Left ventricle myocardium inferior (tissue), 1 donor: ENCODE results near the gene LRRC63. TPM values are rescaled to one million over a fixed set of nuclear protein-coding genes. Genes with fewer than 3 reads are reported as not detected.
"Not testable (repeated sequence)": the region's sequence is repeated elsewhere in the genome, so short reads cannot be mapped to it uniquely, and the experiment has no call there.

Experiments
- DNase-seq: peaks from one replicate; pipeline ENCODE4 v3.0.0-alpha.2; 2020
- H3K27ac ChIP-seq: fragments of 200-600 bp; replicated peaks from 2 replicates; pipeline ENCODE4 v1.8.0; 2021
- H3K27me3 ChIP-seq: fragments of 200-600 bp; 2 replicates; pipeline ENCODE4 v1.8.0; 2021; ENCODE audit warnings: low read depth
- H3K36me3 ChIP-seq: fragments of 200-600 bp; 2 replicates; pipeline ENCODE4 v1.8.0; 2021
- H3K4me1 ChIP-seq: fragments of 200-600 bp; 2 replicates; pipeline ENCODE4 v1.8.0; 2021
- H3K4me3 ChIP-seq: fragments of 200-600 bp; 2 replicates; pipeline ENCODE4 v1.8.0; 2021; ENCODE audit warnings: mild to moderate bottlenecking, moderate library complexity
- H3K9me3 ChIP-seq: fragments of 200-600 bp; replicated peaks from 2 replicates; pipeline ENCODE4 v1.8.0; 2021
- CTCF ChIP-seq: fragments of 200-600 bp; IDR thresholded peaks from 2 replicates; pipeline ENCODE4 v1.8.0; 2021; ENCODE audit warnings: antibody characterized with exemption, mild to moderate bottlenecking, borderline replicate concordance
- intact Hi-C: fragments of 100-400 bp; cut with micrococcal nuclease; formaldehyde crosslinking; loops from one replicate; pipeline ENCODE4 v1.11.0; 2022
- total RNA-seq: library from RNA; stranded (reverse); fragmentation: NEBNext Ultra II Directional; extraction: Animal tissue kit (Norgen Biotek cat#: 25700); gene quantifications from one replicate; pipeline ENCODE4 v1.2.1, GENCODE V29; 2021
- donor health status: DM: no; HTN: yes; CAD: no; lungs with severe emphysema.

The LRRC63 gene
- total RNA-seq, 1 donor from 2014 or later: not detected

DNA sequence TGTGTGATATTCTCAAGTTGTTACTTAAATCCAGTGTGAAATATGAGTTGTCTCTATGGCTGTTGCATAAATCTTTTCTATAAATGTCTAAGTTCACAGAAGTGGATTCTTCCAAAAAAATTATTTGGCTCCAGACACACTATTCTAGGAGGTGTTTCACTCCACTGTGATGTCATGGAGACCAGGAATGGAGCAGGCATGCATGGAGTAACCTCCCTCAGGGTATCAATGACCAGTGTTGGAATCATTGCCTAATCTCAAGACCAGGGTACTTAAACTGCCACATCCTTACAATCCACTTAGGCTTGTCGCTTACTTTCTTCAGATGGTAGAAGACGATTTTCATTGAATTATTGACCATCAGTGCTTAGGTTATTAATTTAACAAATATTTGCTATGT lies 55.4 kb downstream of the LRRC63 start:
- no peak overlapping the region for H3K27ac ChIP-seq
- no peaks in the 10 kb centered on the region for H3K36me3 ChIP-seq
- no peaks in the 10 kb centered on the region for H3K4me1 ChIP-seq
- no peak overlapping the region for H3K4me3 ChIP-seq
- DNase-seq: no peak
- H3K27me3 ChIP-seq: peaks cover 18% of the 10 kb centered on the region
- intact Hi-C loops: no loop called here
- no peak for TF ChIP-seq CTCF
- no peaks in the 10 kb centered on the region for H3K9me3 ChIP-seq

GRCh38 chr13:46270416-46270815 lies 58.7 kb downstream of the LRRC63 start:
- Histone ChIP-seq H3K4me3 (no peak overlapping the region), H3K4me1 (no peaks in the 10 kb centered on the region), H3K36me3 (no peaks in the 10 kb centered on the region), H3K27ac (no peak overlapping the region), H3K27me3 (peaks cover 8% of the 10 kb centered on the region), H3K9me3 (no peaks in the 10 kb centered on the region)
- no peak for DNase-seq
- intact Hi-C loops: no loop called here
- TF ChIP-seq CTCF: no peak

GRCh38 chr13:46274094-46274698 lies 62.5 kb downstream of the LRRC63 start:
- TF ChIP-seq CTCF: no peak
- no peak for DNase-seq
- Histone ChIP-seq H3K27me3 (no peaks in the 10 kb centered on the region), H3K9me3 (no peaks in the 10 kb centered on the region), H3K4me1 (no peaks in the 10 kb centered on the region), H3K4me3 (no peak overlapping the region), H3K27ac (no peak overlapping the region), H3K36me3 (no peaks in the 10 kb centered on the region)
- intact Hi-C loops: no loop called here

- TF ChIP-seq CTCF: no peak
- no peak overlapping the region for H3K4me3 ChIP-seq
- H3K36me3 ChIP-seq: no peaks in the 10 kb centered on the region
- no peaks in the 10 kb centered on the region for H3K4me1 ChIP-seq
- intact Hi-C loops: no loop called here
- H3K27me3 ChIP-seq: no peaks in the 10 kb centered on the region
- H3K9me3 ChIP-seq: no peaks in the 10 kb centered on the region
- H3K27ac ChIP-seq: no peak overlapping the region
- DNase-seq: no peak
Observed at GRCh38 chr13:46278474-46278873, 66.7 kb downstream of the LRRC63 start.

DNA sequence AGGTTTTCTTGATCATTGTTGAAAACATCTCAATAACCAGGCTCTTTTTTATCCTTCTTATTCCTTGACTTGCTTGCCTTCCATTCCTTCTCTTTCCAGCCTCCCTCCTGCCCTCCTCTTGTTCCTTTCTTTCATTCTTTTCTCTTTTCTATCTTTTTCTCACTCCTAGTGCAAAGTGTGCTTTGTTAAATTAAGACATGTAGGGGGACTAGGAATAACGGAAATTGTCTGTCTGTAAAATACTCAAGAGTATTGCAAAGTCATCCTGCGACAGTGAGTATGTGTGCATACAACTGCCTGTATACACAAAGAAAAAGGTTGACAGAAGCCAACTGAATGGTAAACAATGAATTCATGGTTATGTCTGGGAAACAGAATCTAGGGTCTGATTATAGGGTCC lies 70.1 kb downstream of the LRRC63 start:
- intact Hi-C loops: no loop called here
- Histone ChIP-seq H3K4me1 (no peaks in the 10 kb centered on the region), H3K9me3 (no peaks in the 10 kb centered on the region)

GRCh38 chr13:46283912-46284824 lies 72.4 kb downstream of the LRRC63 start:
- H3K27ac ChIP-seq, H3K36me3 ChIP-seq, H3K4me1 ChIP-seq: not testable (repeated sequence)

More for the DNA sequence above, 70.1 kb downstream of the LRRC63 start:
- Histone ChIP-seq H3K27ac (no peak overlapping the region), H3K27me3 (peaks cover 6% of the 10 kb centered on the region), H3K4me3 (no peak overlapping the region), H3K36me3 (no peaks in the 10 kb centered on the region)
- DNase-seq: no peak
- TF ChIP-seq CTCF: no peak

More at GRCh38 chr13:46283912-46284824, 72.4 kb downstream of the LRRC63 start:
- intact Hi-C loops, H3K4me3 ChIP-seq, H3K9me3 ChIP-seq, DNase-seq: not testable (repeated sequence)
- peaks cover 14% of the 10 kb centered on the region for H3K27me3 ChIP-seq
